Measurements from ENCODE around the gene SARS1.

SARS1 gene

DNA sequence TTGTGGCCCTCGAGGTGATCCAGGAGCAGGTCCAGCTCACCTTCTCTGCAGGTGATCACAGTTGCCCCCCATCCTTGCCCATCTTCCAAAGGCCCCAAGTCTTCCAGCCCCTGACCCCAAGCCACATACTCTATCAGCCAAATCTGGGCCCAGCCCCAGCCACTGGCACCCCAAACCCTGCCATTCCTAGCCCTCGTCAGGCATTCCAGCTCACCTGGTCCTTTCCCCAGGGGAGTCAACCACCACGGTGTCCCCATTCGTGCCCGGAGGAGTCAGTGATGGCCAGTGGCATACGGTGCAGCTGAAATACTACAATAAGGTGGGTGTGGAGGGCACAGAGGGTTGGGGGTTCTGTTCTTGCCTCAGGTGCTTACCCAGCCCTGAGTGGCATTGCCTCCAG, 47.9 kb downstream of the SARS1 start:
- Histone ChIP-seq H3K9me3 (ENCODE audit: control insufficient read depth in 2 of 2, low read length in 2 of 2) (no peaks in the 10 kb centered on the region), H3K4me1 (ENCODE audit: control insufficient read depth in 2 of 2, insufficient read depth in 2 of 2, low read length in 2 of 2) (no peaks in the 10 kb centered on the region), H3K27ac (ENCODE audit: low read depth in 2 of 2, low read length in 2 of 2) (no peak overlapping the region), H3K9ac (ENCODE audit: low read depth in 1 of 2, low read length in 2 of 2) (no peak overlapping the region), H3K27me3 (ENCODE audit: control insufficient read depth in 2 of 2, insufficient read depth in 2 of 2, low read length in 2 of 2) (no peaks in the 10 kb centered on the region), H3K4me3 (ENCODE audit: low read length in 2 of 2) (no peak overlapping the region), H3K36me3 (ENCODE audit: control insufficient read depth in 2 of 2, insufficient read depth in 2 of 2, low read length in 2 of 2) (no peaks in the 10 kb centered on the region)

DNA sequence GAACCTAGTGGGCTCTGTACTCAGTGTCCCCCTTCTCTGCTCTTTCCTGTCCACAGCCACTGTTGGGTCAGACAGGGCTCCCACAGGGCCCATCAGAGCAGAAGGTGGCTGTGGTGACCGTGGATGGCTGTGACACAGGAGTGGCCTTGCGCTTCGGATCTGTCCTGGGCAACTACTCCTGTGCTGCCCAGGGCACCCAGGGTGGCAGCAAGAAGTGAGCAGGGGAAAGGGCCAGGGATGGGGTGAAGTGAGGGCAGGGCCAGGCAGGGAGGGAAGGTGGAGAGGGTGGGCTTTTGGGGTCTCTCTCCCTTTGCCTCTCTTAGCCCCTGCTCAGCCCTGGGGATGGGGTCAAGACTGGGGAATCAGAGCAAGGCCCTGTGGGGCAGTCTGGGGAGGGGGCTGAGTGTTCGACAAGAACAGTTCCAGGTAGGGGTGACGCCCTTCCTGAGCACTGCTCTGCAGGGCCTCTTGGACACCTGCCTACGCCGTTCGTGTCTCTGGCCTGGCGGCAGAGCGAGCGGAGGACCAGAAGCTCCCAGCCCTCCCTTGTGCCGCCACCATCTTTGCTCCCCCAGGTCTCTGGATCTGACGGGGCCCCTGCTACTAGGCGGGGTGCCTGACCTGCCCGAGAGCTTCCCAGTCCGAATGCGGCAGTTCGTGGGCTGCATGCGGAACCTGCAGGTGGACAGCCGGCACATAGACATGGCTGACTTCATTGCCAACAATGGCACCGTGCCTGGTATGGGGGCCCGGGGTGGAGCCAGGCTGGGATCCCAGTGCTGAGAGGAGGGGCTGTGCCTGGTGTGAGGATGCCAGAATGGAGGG, 48.7 kb downstream of the SARS1 start:
- Histone ChIP-seq H3K4me3 (ENCODE audit: low read length in 2 of 2) (no peak overlapping the region), H3K9ac (ENCODE audit: low read depth in 1 of 2, low read length in 2 of 2) (no peak overlapping the region), H3K36me3 (ENCODE audit: control insufficient read depth in 2 of 2, insufficient read depth in 2 of 2, low read length in 2 of 2) (no peaks in the 10 kb centered on the region), H3K27me3 (ENCODE audit: control insufficient read depth in 2 of 2, insufficient read depth in 2 of 2, low read length in 2 of 2) (no peaks in the 10 kb centered on the region), H3K9me3 (ENCODE audit: control insufficient read depth in 2 of 2, low read length in 2 of 2) (no peaks in the 10 kb centered on the region), H3K4me1 (ENCODE audit: control insufficient read depth in 2 of 2, insufficient read depth in 2 of 2, low read length in 2 of 2) (no peaks in the 10 kb centered on the region), H3K27ac (ENCODE audit: low read depth in 2 of 2, low read length in 2 of 2) (no peak overlapping the region)

DNA sequence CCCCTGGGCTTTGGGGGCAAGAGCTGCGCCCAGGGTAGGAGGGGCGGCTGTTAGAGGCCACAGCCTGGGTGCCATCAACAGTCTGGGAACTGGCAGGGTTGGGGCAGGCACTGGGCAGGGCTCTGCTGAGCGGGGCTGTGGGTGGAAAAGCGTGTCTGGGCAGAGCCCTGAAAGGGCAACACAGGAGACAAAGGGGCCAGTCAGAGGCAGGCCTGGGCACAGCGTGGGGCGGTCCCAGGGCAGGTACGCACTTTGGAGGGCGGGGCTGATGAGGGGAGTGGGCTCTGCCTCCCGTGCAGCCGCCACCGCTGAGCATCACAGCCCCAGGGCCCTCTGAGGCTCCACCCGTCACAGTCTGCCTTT, 49.5 kb downstream of the SARS1 start:
- Histone ChIP-seq H3K36me3 (ENCODE audit: control insufficient read depth in 2 of 2, insufficient read depth in 2 of 2, low read length in 2 of 2) (no peaks in the 10 kb centered on the region), H3K27ac (ENCODE audit: low read depth in 2 of 2, low read length in 2 of 2) (no peak overlapping the region), H3K9me3 (ENCODE audit: control insufficient read depth in 2 of 2, low read length in 2 of 2) (no peaks in the 10 kb centered on the region), H3K9ac (ENCODE audit: low read depth in 1 of 2, low read length in 2 of 2) (no peak overlapping the region), H3K4me3 (ENCODE audit: low read length in 2 of 2) (no peak overlapping the region), H3K27me3 (ENCODE audit: control insufficient read depth in 2 of 2, insufficient read depth in 2 of 2, low read length in 2 of 2) (no peaks in the 10 kb centered on the region), H3K4me1 (ENCODE audit: control insufficient read depth in 2 of 2, insufficient read depth in 2 of 2, low read length in 2 of 2) (no peaks in the 10 kb centered on the region)

DNA sequence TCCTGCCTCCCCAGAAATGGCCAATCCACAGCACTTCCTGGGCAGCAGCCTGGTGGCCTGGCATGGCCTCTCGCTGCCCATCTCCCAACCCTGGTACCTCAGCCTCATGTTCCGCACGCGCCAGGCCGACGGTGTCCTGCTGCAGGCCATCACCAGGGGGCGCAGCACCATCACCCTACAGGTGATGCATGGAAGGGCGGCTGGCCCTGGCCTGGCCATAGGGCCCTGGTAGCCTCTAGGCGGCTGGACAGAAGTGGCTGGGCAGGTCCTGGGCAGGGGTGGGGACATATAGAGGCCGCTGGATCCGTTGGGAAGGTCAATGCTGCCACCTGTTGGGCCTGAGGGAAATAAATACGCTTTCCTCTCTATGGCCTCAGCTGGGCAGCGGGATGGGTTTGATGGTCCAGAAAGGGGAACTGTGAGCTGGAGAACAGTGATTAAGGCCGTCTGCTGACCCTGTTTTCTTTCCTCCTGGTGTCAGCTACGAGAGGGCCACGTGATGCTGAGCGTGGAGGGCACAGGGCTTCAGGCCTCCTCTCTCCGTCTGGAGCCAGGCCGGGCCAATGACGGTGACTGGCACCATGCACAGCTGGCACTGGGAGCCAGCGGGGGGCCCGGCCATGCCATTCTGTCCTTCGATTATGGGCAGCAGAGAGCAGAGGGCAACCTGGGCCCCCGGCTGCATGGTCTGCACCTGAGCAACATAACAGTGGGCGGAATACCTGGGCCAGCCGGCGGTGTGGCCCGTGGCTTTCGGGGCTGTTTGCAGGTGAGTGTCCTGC, 50.1 kb downstream of the SARS1 start:
- Histone ChIP-seq H3K4me1 (ENCODE audit: control insufficient read depth in 2 of 2, insufficient read depth in 2 of 2, low read length in 2 of 2) (no peaks in the 10 kb centered on the region), H3K4me3 (ENCODE audit: low read length in 2 of 2) (no peak overlapping the region), H3K36me3 (ENCODE audit: control insufficient read depth in 2 of 2, insufficient read depth in 2 of 2, low read length in 2 of 2) (no peaks in the 10 kb centered on the region), H3K27ac (ENCODE audit: low read depth in 2 of 2, low read length in 2 of 2) (no peak overlapping the region), H3K9ac (ENCODE audit: low read depth in 1 of 2, low read length in 2 of 2) (no peak overlapping the region), H3K27me3 (ENCODE audit: control insufficient read depth in 2 of 2, insufficient read depth in 2 of 2, low read length in 2 of 2) (no peaks in the 10 kb centered on the region), H3K9me3 (ENCODE audit: control insufficient read depth in 2 of 2, low read length in 2 of 2) (no peaks in the 10 kb centered on the region)

DNA sequence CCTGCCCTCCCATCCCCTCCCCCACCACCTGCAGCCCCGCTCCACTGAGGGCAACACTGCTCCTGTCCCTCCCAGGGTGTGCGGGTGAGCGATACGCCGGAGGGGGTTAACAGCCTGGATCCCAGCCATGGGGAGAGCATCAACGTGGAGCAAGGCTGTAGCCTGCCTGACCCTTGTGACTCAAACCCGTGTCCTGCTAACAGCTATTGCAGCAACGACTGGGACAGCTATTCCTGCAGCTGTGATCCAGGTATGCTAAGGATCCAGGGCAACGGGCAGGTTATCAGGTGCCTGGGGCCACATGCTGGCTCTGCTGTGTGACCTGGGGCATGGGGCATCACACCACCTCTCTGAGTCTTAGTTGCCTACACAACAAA, 50.6 kb downstream of the SARS1 start:
- H3K27ac ChIP-seq (ENCODE audit: low read depth in 2 of 2, low read length in 2 of 2): no peak overlapping the region
- no peaks in the 10 kb centered on the region for H3K4me1 ChIP-seq (ENCODE audit: control insufficient read depth in 2 of 2, insufficient read depth in 2 of 2, low read length in 2 of 2)
- H3K9me3 ChIP-seq (ENCODE audit: control insufficient read depth in 2 of 2, low read length in 2 of 2): no peaks in the 10 kb centered on the region
- no peak overlapping the region for H3K4me3 ChIP-seq (ENCODE audit: low read length in 2 of 2)
- no peaks in the 10 kb centered on the region for H3K27me3 ChIP-seq (ENCODE audit: control insufficient read depth in 2 of 2, insufficient read depth in 2 of 2, low read length in 2 of 2)
- no peaks in the 10 kb centered on the region for H3K36me3 ChIP-seq (ENCODE audit: control insufficient read depth in 2 of 2, insufficient read depth in 2 of 2, low read length in 2 of 2)
- H3K9ac ChIP-seq (ENCODE audit: low read depth in 1 of 2, low read length in 2 of 2): no peak overlapping the region

DNA sequence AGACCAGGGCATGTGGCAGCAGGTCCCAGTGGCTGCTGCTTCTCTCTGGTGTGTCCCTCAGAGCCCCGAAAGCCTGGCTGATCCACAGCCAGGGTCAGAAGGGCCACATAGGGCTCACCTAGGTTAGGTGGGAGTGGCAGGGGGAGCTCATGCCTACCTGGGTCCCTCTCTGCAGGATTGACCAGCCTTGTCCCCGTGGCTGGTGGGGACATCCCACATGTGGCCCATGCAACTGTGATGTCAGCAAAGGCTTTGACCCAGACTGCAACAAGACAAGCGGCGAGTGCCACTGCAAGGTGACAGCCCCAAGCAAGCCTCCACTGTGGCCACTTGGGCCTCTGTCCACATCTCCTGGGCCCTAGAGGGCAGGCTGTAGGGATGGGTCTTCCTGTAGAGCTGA, 51.3 kb downstream of the SARS1 start:
- H3K4me1 ChIP-seq (ENCODE audit: control insufficient read depth in 2 of 2, insufficient read depth in 2 of 2, low read length in 2 of 2): no peaks in the 10 kb centered on the region
- H3K27ac ChIP-seq (ENCODE audit: low read depth in 2 of 2, low read length in 2 of 2): no peak overlapping the region
- H3K27me3 ChIP-seq (ENCODE audit: control insufficient read depth in 2 of 2, insufficient read depth in 2 of 2, low read length in 2 of 2): no peaks in the 10 kb centered on the region
- no peaks in the 10 kb centered on the region for H3K36me3 ChIP-seq (ENCODE audit: control insufficient read depth in 2 of 2, insufficient read depth in 2 of 2, low read length in 2 of 2)
- no peak overlapping the region for H3K9ac ChIP-seq (ENCODE audit: low read depth in 1 of 2, low read length in 2 of 2)
- H3K4me3 ChIP-seq (ENCODE audit: low read length in 2 of 2): no peak overlapping the region
- no peaks in the 10 kb centered on the region for H3K9me3 ChIP-seq (ENCODE audit: control insufficient read depth in 2 of 2, low read length in 2 of 2)

DNA sequence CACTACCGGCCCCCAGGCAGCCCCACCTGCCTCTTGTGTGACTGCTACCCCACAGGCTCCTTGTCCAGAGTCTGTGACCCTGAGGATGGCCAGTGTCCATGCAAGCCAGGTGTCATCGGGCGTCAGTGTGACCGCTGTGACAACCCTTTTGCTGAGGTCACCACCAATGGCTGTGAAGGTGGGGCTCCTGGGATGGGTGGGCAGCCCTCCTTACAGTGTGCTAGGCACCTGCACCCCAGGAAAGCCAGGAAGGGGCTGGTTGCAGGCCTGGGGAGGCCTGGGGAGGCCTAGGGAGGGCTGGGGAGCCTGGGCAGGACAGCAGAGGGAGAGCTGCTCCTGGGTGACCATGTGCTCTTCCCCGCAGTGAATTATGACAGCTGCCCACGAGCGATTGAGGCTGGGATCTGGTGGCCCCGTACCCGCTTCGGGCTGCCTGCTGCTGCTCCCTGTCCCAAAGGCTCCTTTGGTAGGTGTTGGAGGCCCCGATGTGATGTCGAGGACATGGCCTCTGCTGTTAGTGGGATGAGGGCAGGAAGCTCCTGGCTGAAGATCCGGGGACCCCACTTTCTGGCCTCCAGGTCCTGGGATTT, 52.1 kb downstream of the SARS1 start:
- no peak overlapping the region for H3K4me3 ChIP-seq (ENCODE audit: low read length in 2 of 2)
- no peaks in the 10 kb centered on the region for H3K4me1 ChIP-seq (ENCODE audit: control insufficient read depth in 2 of 2, insufficient read depth in 2 of 2, low read length in 2 of 2)
- H3K27ac ChIP-seq (ENCODE audit: low read depth in 2 of 2, low read length in 2 of 2): no peak overlapping the region
- H3K27me3 ChIP-seq (ENCODE audit: control insufficient read depth in 2 of 2, insufficient read depth in 2 of 2, low read length in 2 of 2): no peaks in the 10 kb centered on the region
- H3K36me3 ChIP-seq (ENCODE audit: control insufficient read depth in 2 of 2, insufficient read depth in 2 of 2, low read length in 2 of 2): no peaks in the 10 kb centered on the region
- H3K9ac ChIP-seq (ENCODE audit: low read depth in 1 of 2, low read length in 2 of 2): no peak overlapping the region
- H3K9me3 ChIP-seq (ENCODE audit: control insufficient read depth in 2 of 2, low read length in 2 of 2): no peaks in the 10 kb centered on the region

DNA sequence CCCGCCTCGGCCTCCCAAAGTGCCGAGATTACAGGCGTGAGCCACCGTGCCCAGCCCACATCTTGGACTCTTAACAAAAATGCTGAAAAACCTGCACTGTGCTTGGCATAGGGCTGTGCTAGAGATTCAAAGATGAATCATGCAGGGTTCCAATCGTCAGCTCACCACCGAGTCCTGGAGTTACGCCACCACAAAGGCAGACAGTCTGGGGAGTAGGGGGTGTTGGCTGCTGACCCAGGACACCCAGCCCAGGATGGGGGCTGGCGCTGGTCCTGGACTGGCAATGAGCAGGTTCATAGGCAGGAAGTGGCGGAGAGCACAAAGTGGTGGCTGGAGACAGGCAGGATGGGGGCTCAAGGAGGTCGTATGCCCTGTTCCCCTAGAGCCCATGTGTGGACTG, 53.2 kb downstream of the SARS1 start:
- Histone ChIP-seq H3K4me3 (ENCODE audit: low read length in 2 of 2) (no peak overlapping the region), H3K9ac (ENCODE audit: low read depth in 1 of 2, low read length in 2 of 2) (no peak overlapping the region), H3K27me3 (ENCODE audit: control insufficient read depth in 2 of 2, insufficient read depth in 2 of 2, low read length in 2 of 2) (no peaks in the 10 kb centered on the region), H3K36me3 (ENCODE audit: control insufficient read depth in 2 of 2, insufficient read depth in 2 of 2, low read length in 2 of 2) (no peaks in the 10 kb centered on the region), H3K9me3 (ENCODE audit: control insufficient read depth in 2 of 2, low read length in 2 of 2) (no peaks in the 10 kb centered on the region), H3K27ac (ENCODE audit: low read depth in 2 of 2, low read length in 2 of 2) (no peak overlapping the region), H3K4me1 (ENCODE audit: control insufficient read depth in 2 of 2, insufficient read depth in 2 of 2, low read length in 2 of 2) (no peaks in the 10 kb centered on the region)

DNA sequence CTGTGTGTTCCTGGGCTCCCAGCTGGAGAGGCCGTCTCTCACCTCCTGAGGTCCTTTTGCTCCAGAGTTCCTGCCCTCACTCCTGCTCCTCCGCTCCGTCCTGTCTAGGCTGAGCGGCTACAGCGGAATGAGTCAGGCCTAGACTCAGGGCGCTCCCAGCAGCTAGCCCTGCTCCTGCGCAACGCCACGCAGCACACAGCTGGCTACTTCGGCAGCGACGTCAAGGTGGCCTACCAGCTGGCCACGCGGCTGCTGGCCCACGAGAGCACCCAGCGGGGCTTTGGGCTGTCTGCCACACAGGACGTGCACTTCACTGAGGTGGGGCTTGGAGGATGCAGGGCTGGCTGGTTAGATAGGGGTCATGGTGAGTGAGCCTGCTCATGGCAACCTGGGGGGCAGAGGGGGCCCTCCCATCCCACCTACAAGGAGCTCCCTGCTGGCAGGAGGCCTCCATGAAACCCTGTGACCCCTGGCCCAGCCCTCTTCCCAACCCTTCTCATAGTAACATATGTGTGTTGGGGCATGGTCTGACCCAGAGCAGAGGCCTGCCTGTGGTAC, 54.1 kb downstream of the SARS1 start:
- Histone ChIP-seq H3K9ac (ENCODE audit: low read depth in 1 of 2, low read length in 2 of 2) (no peak overlapping the region), H3K27me3 (ENCODE audit: control insufficient read depth in 2 of 2, insufficient read depth in 2 of 2, low read length in 2 of 2) (no peaks in the 10 kb centered on the region), H3K27ac (ENCODE audit: low read depth in 2 of 2, low read length in 2 of 2) (no peak overlapping the region), H3K36me3 (ENCODE audit: control insufficient read depth in 2 of 2, insufficient read depth in 2 of 2, low read length in 2 of 2) (no peaks in the 10 kb centered on the region), H3K4me3 (ENCODE audit: low read length in 2 of 2) (no peak overlapping the region), H3K4me1 (ENCODE audit: control insufficient read depth in 2 of 2, insufficient read depth in 2 of 2, low read length in 2 of 2) (no peaks in the 10 kb centered on the region), H3K9me3 (ENCODE audit: control insufficient read depth in 2 of 2, low read length in 2 of 2) (no peaks in the 10 kb centered on the region)

Data from mucosa of rectum (tissue), 2 donors.